ENCODE data around the gene OTUD3.

- TF ChIP-seq POLR2A (IDR thresholded peaks at IDR 0.05): no peak
- no peak for TF ChIP-seq CTCF (IDR thresholded peaks at IDR 0.05)
Measured at GRCh38 chr1:19946971-19947370, 64.8 kb downstream of the OTUD3 start.
